ENCODE data around the gene SCAF11. TPM values are rescaled to one million over a fixed set of nuclear protein-coding genes. Genes with fewer than 3 reads are reported as not detected.
A peak's percentile ranks its signal among the peaks of the same experiment; 100 is the strongest.
"Not testable (repeated sequence)": the region's sequence is repeated elsewhere in the genome, so short reads cannot be mapped to it uniquely, and the experiment has no call there.

Gene SCAF11, protein sequence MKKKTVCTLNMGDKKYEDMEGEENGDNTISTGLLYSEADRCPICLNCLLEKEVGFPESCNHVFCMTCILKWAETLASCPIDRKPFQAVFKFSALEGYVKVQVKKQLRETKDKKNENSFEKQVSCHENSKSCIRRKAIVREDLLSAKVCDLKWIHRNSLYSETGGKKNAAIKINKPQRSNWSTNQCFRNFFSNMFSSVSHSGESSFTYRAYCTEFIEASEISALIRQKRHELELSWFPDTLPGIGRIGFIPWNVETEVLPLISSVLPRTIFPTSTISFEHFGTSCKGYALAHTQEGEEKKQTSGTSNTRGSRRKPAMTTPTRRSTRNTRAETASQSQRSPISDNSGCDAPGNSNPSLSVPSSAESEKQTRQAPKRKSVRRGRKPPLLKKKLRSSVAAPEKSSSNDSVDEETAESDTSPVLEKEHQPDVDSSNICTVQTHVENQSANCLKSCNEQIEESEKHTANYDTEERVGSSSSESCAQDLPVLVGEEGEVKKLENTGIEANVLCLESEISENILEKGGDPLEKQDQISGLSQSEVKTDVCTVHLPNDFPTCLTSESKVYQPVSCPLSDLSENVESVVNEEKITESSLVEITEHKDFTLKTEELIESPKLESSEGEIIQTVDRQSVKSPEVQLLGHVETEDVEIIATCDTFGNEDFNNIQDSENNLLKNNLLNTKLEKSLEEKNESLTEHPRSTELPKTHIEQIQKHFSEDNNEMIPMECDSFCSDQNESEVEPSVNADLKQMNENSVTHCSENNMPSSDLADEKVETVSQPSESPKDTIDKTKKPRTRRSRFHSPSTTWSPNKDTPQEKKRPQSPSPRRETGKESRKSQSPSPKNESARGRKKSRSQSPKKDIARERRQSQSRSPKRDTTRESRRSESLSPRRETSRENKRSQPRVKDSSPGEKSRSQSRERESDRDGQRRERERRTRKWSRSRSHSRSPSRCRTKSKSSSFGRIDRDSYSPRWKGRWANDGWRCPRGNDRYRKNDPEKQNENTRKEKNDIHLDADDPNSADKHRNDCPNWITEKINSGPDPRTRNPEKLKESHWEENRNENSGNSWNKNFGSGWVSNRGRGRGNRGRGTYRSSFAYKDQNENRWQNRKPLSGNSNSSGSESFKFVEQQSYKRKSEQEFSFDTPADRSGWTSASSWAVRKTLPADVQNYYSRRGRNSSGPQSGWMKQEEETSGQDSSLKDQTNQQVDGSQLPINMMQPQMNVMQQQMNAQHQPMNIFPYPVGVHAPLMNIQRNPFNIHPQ (N-terminal part only)
- total RNA-seq = 109 TPM
- long read RNA-seq, full-length matches to known transcripts = 24 of 100 reads
- long read RNA-seq, partial matches to known transcripts = 45 of 100 reads
- long read RNA-seq, other reads (novel, unspliced or antisense) = 31 of 100 reads

DNA sequence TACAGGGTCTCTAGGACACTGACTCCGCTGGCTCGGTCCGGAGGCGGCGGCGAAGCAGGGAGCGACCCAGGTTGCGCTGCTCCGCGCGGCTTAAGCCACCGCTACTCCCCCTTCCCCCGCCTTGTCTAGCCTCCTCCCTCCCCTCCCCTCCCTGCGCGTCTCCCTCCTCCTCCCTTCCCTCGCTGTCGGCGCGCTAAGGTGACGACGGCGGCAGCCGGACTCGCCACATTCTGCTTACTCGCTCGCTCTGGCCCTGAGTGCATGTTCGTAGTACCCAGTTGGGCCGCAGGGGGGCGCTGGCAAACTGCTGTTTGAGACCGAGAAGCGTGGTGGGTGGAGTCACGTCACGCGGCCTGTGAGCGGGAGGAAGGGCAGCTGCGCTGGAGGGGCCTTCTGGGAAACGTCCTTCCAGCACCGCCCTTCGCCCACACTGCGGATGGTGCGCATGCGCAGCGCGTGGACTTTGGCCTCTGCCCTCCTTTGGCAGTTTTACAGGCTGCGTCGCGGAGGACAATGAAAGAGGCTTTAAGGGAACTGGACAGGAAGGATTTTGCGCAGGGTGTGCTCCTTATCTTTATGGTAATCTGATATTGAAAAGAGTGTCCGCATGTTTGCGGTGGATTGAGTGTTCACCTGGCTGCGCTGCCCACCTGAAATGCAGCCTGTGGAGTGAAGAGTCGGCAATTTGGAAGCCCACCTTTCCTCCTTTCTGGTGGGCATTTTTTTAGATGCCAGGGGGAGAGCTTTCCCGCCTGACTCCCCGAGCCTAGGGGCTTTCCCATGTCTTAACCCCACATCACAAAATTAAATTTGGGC is at the start of gene SCAF11:
Gene SCAF11 (minus strand): TSS at position 107 of the 816 bp plus-strand sequence. CDS start 26,407 bp downstream, outside the sequence.
- peak; percentile 100 for DNase-seq (ENCODE audit: low spot score)

DNA sequence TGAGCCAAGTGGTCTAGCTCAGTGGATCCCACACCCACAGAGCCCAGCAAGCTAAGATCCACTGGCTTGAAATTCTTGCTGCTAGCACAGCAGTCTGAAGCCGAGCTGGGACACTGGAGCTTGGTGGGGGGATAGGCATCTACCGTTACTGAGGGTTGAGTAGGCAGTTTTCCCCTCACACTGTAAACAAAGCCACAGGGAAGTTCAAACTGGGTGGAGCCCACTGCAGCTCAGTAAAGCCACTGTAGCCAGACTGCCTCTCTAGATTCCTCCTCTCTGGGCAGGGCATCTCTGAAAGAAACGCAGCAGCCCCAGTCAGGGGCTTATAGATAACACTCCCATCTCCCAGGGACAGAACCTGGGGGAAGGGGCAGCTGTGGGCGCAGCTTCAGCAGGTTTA is 46.7 kb upstream of the SCAF11 start:
- DNase-seq (ENCODE audit: low spot score); intact Hi-C loops (cut with DNase I): not testable (repeated sequence)

More for the DNA sequence above, at the start of gene SCAF11:
- intact Hi-C loops (cut with DNase I) = loop anchor here (2.0 to 5.0 kb wide), 3 partner anchors 137 to 277 kb away; partner anchors contain the start of genes ARID2 and SLC38A1

DNA sequence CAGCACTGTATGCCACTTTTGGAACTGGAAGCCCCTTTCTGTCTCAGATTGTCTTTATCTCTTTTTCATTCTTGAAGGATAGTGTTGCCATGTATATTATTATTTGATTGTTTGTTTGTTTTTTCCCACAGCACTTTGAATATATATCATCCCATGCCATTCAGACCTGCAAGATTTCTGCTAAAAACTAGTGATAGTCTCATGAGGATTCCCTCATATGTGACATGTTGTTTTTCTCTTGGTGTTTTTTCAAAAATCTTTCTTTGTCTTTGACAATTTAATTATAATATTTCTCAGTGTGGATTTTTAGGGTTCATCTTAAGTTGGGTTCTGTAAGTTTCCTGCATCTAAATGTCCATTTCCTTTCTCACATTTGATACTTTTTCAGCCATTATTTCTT is 36.8 kb upstream of the SCAF11 start:
- intact Hi-C loops (cut with DNase I) = no loop called here
- DNase-seq (ENCODE audit: low spot score) = no peak

DNA sequence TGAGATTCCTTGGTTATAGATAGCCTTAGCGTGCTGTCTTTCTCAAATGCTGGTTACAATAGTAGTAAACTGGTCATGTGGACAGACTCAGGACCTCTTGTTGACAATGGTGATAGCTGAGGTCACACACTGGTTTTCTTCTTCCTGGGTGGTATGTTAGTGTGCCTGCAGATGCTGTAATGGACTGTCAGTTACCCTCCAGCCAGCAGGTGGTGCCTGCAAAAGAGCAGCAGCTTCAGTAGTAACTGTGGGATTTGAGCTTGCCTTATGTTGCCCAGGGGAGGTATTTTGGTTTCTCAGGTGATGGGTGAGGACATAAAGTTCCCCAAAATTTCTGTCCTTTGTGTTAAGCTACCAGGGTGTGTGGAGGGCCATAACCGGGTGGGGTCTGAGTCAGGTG is 33.7 kb upstream of the SCAF11 start:
- no peak for DNase-seq (ENCODE audit: low spot score)
- intact Hi-C loops (cut with DNase I) = no loop called here

DNA sequence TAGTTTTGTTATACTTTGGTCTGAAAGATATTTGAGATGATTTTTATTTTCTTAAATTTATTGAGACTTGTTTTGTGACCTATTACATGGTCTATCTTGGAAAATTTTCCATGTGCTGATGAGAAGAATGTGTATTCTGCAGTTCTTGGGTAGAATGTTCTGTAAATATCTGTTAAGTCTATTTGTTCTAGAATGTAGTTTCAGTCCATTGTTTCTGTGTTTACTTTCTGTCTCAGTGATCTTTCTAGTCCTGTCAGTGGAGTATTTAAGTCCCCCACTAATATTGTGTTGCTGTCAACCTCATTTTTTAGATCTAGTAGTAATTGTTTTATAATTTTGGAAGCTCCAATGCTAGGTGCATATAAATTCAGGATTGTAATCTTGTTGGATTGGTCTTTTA is 30.4 kb upstream of the SCAF11 start:
- intact Hi-C loops (cut with DNase I) = no loop called here
- no peak for DNase-seq (ENCODE audit: low spot score)

DNA sequence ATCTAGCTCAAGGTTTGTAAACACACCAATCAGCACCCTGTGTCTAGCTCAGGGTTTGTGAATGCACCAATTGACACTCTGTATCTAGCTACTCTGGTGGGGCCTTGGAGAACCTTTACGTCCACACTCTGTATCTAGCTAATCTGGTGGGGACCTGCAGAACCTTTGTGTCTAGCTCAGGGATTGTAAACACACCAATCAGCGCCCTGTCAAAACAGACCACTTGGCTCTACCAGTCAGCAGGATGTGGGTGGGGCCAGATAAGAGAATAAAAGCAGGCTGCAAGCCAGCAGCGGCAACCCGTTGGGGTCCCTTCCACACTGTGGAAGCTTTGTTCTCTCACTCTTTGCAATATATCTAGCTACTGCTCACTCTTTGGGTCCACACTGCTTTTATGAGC is 28.3 kb upstream of the SCAF11 start:
- intact Hi-C loops (cut with DNase I); DNase-seq (ENCODE audit: low spot score): not testable (repeated sequence)

DNA sequence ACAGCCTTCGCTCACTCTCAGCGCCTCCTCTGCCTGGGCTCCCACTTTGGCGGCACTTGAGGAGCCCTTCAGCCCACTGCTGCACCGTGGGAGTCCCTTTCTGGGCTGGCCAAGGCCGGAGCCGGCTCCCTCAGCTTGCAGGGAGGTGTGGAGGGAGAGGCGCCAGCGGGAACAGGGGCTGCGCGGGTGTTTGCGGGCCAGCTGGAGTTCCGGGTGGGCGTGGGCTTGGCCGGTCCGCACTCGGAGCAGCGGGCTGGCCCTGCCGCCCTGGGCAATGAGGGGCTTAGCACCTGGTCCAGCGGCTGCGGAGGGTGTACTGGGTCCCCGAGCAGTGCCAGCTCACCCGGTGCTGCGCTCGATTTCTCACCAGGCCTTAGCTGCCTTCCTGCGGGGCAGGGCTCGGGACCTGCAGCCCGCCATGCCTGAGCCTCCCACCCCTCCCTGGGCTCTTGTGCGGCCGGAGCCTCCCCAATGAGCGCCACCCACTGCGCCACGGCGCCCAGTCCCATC is 27.5 kb upstream of the SCAF11 start:
- DNase-seq (ENCODE audit: low spot score); intact Hi-C loops (cut with DNase I): not testable (repeated sequence)

DNA sequence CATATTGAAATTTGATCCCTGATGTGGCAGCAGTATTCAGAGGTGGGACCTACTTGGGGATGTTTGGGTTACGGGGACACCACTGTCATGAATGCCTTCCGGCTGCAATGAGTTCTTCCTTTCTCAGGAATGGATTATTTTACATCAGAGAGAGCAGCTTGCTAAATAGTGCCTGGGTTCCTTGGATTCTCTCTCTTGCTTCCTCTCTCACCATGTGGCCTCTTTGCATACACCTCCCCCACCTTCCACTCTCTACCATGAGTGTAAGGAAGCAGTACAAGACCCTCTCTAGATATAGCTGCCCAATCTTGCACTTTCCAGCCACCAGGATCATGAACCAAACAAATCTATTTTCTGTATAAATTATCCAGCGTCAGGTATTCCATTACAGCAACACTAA is 15.4 kb upstream of the SCAF11 start:
- DNase-seq (ENCODE audit: low spot score) = no peak
- intact Hi-C loops (cut with DNase I) = no loop called here

DNA sequence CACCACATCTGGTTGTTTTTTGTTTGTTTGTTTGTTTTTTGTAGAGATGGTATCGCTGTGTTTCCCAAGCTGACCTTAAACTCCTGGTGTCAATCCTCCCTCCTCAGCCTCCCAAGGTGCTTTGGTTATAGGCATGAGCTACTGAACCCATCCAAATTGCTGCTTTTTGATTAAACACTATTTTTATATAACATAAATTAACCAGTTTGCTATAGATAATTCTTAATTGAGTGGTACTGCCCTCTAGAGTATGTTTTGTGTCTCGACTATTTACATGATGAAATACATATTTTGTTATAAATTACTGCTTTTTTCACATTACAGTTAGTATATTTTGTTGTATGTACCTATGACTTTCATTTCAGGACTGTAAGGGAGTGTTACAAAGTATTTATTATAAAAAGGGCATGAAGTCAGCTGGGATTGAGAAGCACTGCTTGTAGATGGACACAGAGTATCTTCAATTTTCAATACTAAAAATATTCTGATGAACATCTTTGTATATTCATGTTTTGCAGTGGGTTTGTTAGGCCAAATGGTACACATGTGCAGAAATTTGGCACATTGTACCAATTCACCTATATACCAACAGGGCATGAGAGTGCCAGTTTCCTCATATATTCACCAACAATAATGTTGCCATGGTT is 14.9 kb upstream of the SCAF11 start:
- intact Hi-C loops (cut with DNase I) = no loop called here
- no peak for DNase-seq (ENCODE audit: low spot score)

DNA sequence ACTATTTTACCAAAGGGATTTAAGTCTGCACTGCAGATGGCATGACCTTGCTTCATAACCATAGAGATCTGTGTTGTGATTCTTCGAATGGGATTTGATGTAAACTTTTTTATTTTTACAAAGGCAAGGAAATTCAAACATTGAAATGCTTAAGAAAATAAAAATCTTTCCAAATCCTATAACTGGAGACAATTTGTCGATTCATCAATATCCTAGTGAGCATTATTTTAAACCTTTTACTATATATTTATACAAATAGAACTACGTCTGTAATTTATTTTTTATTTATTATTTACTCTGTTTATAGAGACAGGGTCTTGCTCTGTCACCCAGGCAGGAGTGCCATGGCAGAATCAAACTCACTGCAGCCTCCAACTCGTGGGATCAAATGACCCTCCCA is 14.3 kb upstream of the SCAF11 start:
- intact Hi-C loops (cut with DNase I) = no loop called here
- DNase-seq (ENCODE audit: low spot score) = no peak

DNA sequence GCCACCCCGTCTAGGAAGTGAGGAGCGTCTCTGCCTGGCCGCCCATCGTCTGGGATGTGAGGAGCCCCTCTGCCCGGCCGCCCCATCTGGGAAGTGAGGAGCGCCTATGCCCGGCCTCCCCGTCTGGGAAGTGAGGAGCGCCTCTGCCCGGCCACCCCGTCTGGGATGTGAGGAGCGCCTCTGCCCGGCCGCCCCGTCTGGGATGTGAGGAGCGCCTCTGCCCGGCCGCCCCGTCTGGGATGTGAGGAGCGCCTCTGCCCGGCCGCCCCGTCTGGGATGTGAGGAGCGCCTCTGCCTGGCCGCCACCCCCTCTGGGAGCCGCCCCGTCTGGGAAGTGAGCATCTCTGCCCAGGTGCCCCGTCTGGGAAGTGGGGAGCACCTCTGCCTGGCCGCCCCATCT is 9.7 kb upstream of the SCAF11 start:
- intact Hi-C loops (cut with DNase I); DNase-seq (ENCODE audit: low spot score): not testable (repeated sequence)

DNA sequence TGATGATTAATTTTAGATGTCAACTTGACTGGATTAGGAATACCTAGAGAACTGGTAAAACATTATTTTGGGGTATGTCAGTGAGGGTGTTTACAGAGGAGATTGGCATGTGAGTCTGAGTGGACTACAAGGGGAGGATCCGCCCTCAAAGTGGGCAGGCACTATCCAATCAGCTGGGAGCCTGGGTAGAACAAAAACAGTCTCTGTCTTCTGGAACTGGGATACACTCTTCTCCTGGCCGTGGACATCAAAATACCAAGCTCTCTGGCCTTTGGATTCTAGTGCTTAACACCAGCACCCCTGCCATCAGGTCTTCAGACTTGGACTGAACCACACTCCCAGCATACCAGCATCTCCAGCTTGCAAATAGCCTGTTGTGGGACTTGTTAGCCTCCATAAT is 4.4 kb upstream of the SCAF11 start:
- intact Hi-C loops (cut with DNase I) = loop anchor here (5.0 kb wide), 2 partner anchors 133 to 273 kb away; partner anchors contain the start of gene SLC38A1

DNA sequence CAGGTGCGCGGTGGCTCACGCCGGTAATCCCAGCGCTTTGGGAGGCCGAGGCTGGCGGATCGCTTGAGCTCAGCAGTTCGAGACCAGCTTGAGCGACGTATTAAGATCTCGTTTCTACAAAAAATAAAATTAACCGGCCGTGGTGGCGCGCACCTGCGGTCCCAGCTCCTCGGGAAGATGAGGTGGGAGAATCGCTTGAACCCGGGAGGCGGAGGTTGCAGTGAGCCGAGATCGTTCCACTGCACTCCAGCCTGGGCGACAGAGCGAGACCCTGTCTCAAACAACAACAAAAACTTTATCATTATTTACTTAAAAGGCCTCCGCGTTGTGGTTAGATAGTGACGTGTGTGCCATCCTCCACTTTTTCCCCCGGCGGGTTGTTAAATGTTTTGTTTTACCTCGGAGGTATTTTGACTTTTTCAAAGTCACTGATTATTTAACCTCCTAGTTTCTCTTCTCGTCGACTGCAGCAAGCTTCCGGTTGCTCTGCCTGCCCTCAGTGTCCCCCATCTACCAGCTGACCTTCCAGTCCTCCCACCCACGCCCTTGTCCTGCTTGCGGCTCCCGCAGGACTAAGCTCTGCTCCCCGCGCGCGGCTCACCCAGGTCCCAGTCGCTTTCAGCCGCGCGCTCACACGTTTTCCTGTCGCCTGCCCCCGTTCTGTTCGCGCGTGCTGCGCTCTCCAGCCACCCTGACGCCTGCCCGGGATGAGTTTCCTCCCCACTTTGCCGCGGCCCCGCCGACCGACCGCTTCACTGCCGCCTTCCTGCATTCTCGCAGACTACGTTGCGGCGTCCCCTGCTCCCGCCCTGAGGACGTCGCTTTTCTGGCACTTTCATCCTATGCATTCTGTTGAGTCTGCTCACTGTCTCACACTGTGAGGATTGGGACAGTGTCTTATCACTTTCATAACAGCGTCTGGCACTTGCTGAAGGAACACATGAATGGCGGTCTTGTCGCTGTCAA is 1.2 kb upstream of the SCAF11 start:
- intact Hi-C loops (cut with DNase I) = loop anchor here (2.0 to 5.0 kb wide), 3 partner anchors 136 to 276 kb away; partner anchors contain the start of genes ARID2 and SLC38A1

More for the DNA sequence above, 4.4 kb upstream of the SCAF11 start:
- DNase-seq (ENCODE audit: low spot score) = no peak

DNA sequence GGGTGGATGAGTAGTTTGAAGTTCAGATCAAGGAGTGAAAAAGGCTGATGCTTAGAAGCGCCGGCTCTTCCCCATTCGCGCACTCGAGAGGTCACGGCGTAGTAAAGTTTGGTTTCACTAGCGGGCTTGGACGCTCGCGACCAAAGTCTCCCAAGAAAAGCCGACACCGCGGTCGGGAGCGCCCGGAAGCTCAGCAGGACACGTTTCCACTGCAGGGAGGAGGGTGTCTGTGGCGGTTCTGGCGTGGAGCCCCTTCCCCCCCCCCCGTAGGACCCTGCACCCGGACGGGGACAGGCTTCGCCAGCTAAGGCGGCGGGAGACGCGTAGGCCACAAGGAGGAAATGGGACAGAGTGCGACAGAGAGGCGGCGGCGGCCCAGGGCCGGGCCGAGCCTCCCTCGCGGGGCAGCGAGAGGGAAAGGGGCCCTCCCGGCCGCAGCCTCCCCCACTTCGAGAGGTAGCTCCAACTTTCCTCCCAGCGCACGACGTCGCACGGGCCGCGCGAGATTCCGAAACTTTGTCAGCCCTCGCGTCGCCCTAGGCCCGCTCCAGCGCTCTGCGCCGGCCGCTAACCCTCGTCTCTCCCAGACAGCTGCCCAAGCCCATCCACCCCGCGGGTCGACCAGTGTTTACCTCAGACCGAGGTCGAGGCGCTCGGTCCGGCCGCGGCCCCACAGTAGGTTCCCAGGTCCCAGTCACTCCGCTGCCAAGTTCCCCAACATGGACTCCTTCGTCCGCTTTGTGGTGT is 480 bp downstream of the SCAF11 start:
- peak; percentile 91 for DNase-seq (ENCODE audit: low spot score)
- intact Hi-C loops (cut with DNase I) = loop anchor here (2.0 to 5.0 kb wide), 3 partner anchors 137 to 277 kb away; partner anchors contain the start of genes ARID2 and SLC38A1

More for the DNA sequence above, 1.2 kb upstream of the SCAF11 start:
- DNase-seq (ENCODE audit: low spot score) = peak; percentile 92

DNA sequence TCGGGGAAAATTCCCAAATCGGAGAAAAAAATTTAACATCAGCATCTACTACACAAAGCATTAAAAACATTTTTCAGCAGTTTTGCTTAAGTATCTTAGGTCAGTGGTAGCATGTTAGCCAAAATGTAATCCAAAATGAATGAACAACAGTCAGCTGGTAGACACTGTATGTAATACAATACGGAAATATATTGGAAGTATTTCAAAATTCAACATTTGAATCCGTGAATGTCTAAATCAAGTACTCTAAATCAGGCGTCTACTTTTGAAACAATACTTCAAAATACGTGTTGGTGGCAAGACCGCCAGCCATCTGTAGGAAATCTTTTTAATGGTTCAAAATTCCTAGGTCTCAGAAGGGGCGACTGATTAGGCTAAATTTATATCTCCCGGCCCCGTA is 1.1 kb downstream of the SCAF11 start:
- intact Hi-C loops (cut with DNase I) = no loop called here
- no peak for DNase-seq (ENCODE audit: low spot score)

DNA sequence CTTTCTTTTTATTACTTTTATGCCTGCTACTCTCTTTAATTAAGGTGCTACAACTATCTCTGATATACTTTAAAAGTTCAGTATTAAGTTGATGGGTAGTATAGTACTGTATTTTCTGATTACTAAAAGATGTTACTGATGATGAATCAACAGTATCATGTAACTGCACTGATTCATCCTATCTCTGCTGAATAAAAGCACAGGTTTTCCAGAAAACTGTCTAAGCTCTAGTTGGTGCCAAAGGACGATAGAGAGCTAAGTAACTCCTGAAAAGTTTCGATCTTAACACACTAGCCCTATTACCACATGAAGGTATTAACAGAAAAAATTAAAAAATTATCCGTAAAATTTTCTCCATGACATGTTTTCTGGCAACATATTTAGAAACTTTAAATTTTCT is 2.1 kb downstream of the SCAF11 start:
- intact Hi-C loops (cut with DNase I) = no loop called here
- DNase-seq (ENCODE audit: low spot score) = no peak

Data from cardiac septum (tissue), 1 donor.